H1 (cell line): ENCODE results near the gene LCE1F. TPM values are rescaled to one million over a fixed set of nuclear protein-coding genes. Genes with fewer than 3 reads are reported as not detected.

Experiments
- CTCF ChIA-PET: fragments of 300-600 bp; sonication (Branson Sonifier 250); formaldehyde crosslinking; loops from one replicate; lab custom pipeline; 2021; ENCODE audit not compliant: partially characterized antibody; lab: Charles Lee
- POLR2A ChIA-PET: fragments of 300-600 bp; sonication (Branson Sonifier 250); formaldehyde crosslinking; loops from one replicate; lab custom pipeline; 2021; ENCODE audit warnings: inconsistent platforms; ENCODE audit not compliant: partially characterized antibody; lab: Charles Lee
- DNase-seq, 2 experiments: peaks; one replicate each; pipeline versions ENCODE4 v3.0.0 to v3.0.0-alpha.2; 2010 to 2022; ENCODE audit warnings: low spot score in 2 of 2, low read depth in 1 of 2, mixed read lengths in 1 of 2
- FAIRE-seq: peaks from 2 replicates; lab custom pipeline; 2011; peaks lifted over from hg19 to GRCh38; lab: Jason Lieb, UNC
- H2AFZ ChIP-seq: 2 replicates; pipeline ENCODE4 v1.8.1; 2012; ENCODE audit warnings: low read length, inconsistent platforms
- H2AK5ac ChIP-seq: 2 replicates; pipeline ENCODE4 v1.6.1; 2013; ENCODE audit warnings: low read depth, low read length
- H2BK120ac ChIP-seq: replicated peaks from 2 replicates; pipeline ENCODE3; 2013; ENCODE audit warnings: low read depth, low read length, inconsistent platforms
- H2BK12ac ChIP-seq: 2 replicates; pipeline ENCODE4 v1.6.1; 2013; ENCODE audit warnings: low read depth, low read length
- H2BK15ac ChIP-seq: 2 replicates; pipeline ENCODE4 v1.6.1; 2013; ENCODE audit warnings: low read length
- H2BK20ac ChIP-seq: 2 replicates; pipeline ENCODE4 v1.6.1; 2013; ENCODE audit warnings: low read length
- H2BK5ac ChIP-seq: 2 replicates; pipeline ENCODE4 v1.6.1; 2013; ENCODE audit warnings: low read depth, low read length
- H3K14ac ChIP-seq: 2 replicates; pipeline ENCODE4 v1.6.1; 2013; ENCODE audit warnings: inconsistent platforms; ENCODE audit not compliant: insufficient read length
- H3K18ac ChIP-seq: 2 replicates; pipeline ENCODE4 v1.6.1; 2013; ENCODE audit warnings: low read length; ENCODE audit errors: extremely low read depth
- H3K23ac ChIP-seq: 2 replicates; pipeline ENCODE4 v1.6.1; 2013; ENCODE audit warnings: inconsistent platforms; ENCODE audit not compliant: insufficient read length
- H3K23me2 ChIP-seq: 2 replicates; pipeline ENCODE4 v1.6.1; 2013; ENCODE audit warnings: low read depth, low read length
- H3K27ac ChIP-seq: 2 replicates; pipeline ENCODE4 v1.6.1; 2011; ENCODE audit warnings: low read depth, low read length, inconsistent platforms
- H3K27me3 ChIP-seq, 4 experiments: replicated peaks in 1 of 4; 1 replicate in 1 of 4; 2 replicates in 3 of 4; pipeline versions ENCODE4 v1.6.1 to v1.8.1; 2011 to 2013; ENCODE audit warnings: low read length in 3 of 4, mild to moderate bottlenecking in 3 of 4, inconsistent platforms in 2 of 4, mixed read lengths in 2 of 4, moderate library complexity in 1 of 4; ENCODE audit not compliant: control insufficient read depth in 3 of 4, insufficient read depth in 3 of 4; ENCODE audit errors: extremely low read depth in 1 of 4
- H3K36me3 ChIP-seq, 4 experiments: 2 replicates each; pipeline versions ENCODE4 v1.6.1 to v1.8.1; 2011 to 2013; ENCODE audit warnings: mild to moderate bottlenecking in 4 of 4, low read length in 3 of 4, moderate library complexity in 2 of 4, control low read depth in 1 of 4, inconsistent platforms in 1 of 4; ENCODE audit not compliant: insufficient read depth in 4 of 4, control insufficient read depth in 2 of 4
- H3K4ac ChIP-seq: replicated peaks from 2 replicates; pipeline ENCODE3; 2013; ENCODE audit warnings: low read length, low read depth, mixed read lengths, inconsistent platforms; ENCODE audit not compliant: insufficient read length
- H3K4me1 ChIP-seq, 4 experiments: replicated peaks in 1 of 4; 1 replicate in 1 of 4; 2 replicates in 3 of 4; pipeline versions ENCODE4 v1.6.1 to v1.8.1; 2011 to 2013; ENCODE audit warnings: low read length in 3 of 4, inconsistent platforms in 2 of 4, mixed read lengths in 1 of 4; ENCODE audit not compliant: insufficient read depth in 4 of 4, control insufficient read depth in 3 of 4
- H3K4me2 ChIP-seq, 2 experiments: 2 replicates each; pipeline versions ENCODE4 v1.6.1 to v1.8.1; 2011 to 2013; ENCODE audit warnings: low read depth in 2 of 2, low read length in 2 of 2, control low read depth in 1 of 2, inconsistent platforms in 1 of 2, mild to moderate bottlenecking in 1 of 2; ENCODE audit not compliant: insufficient read depth in 1 of 2
- H3K4me3 ChIP-seq, 4 experiments: fragments of 200-600, 300-600 bp in 1 of 4; sonication (generic), shearing (Covaris generic), sonication (Bioruptor Twin) in 1 of 4; 2 replicates each; pipeline versions ENCODE4 v1.5.1 to v1.8.1; 2011 to 2016; ENCODE audit warnings: low read length in 4 of 4, low read depth in 3 of 4, control low read depth in 2 of 4, inconsistent platforms in 2 of 4, mild to moderate bottlenecking in 2 of 4, mixed read lengths in 1 of 4, moderate library complexity in 1 of 4; ENCODE audit not compliant: insufficient read depth in 2 of 4; ENCODE audit errors: extremely low read depth in 1 of 4
- H3K56ac ChIP-seq: replicated peaks from 2 replicates; pipeline ENCODE3; 2013; ENCODE audit warnings: low read depth, mild to moderate bottlenecking, mixed read lengths, low read length, inconsistent platforms; ENCODE audit not compliant: insufficient read length
- H3K79me1 ChIP-seq: 2 replicates; pipeline ENCODE4 v1.6.1; 2013; ENCODE audit warnings: low read depth, low read length, control low read depth
- H3K79me2 ChIP-seq, 2 experiments: 2 replicates each; pipeline versions ENCODE4 v1.6.1 to v1.8.1; 2012 to 2013; ENCODE audit warnings: low read length in 2 of 2, mild to moderate bottlenecking in 2 of 2, inconsistent platforms in 1 of 2; ENCODE audit not compliant: insufficient read depth in 2 of 2, control insufficient read depth in 1 of 2
- H3K9ac ChIP-seq, 4 experiments: replicated peaks in 1 of 4; 1 replicate in 1 of 4; 2 replicates in 3 of 4; pipeline versions ENCODE4 v1.6.1 to v1.8.1; 2011 to 2013; ENCODE audit warnings: low read depth in 3 of 4, low read length in 3 of 4, control low read depth in 2 of 4, mild to moderate bottlenecking in 2 of 4, moderate library complexity in 2 of 4, inconsistent platforms in 1 of 4; ENCODE audit errors: extremely low read depth in 1 of 4
- H3K9me3 ChIP-seq, 2 experiments: 2 replicates each; pipeline versions ENCODE4 v1.6.1 to v1.8.1; 2012 to 2013; ENCODE audit warnings: mild to moderate bottlenecking in 2 of 2, moderate library complexity in 2 of 2, control low read depth in 1 of 2, inconsistent platforms in 1 of 2, low read depth in 1 of 2, low read length in 1 of 2, mixed read lengths in 1 of 2; ENCODE audit not compliant: insufficient read depth in 2 of 2
- H4K20me1 ChIP-seq, 2 experiments: replicated peaks in 1 of 2; 2 replicates each; pipeline versions ENCODE3 to v1.8.1; 2011 to 2013; ENCODE audit warnings: inconsistent platforms in 2 of 2, low read length in 2 of 2, mild to moderate bottlenecking in 1 of 2; ENCODE audit not compliant: insufficient read depth in 2 of 2, control insufficient read depth in 1 of 2
- H4K5ac ChIP-seq: 2 replicates; pipeline ENCODE4 v1.6.1; 2013; ENCODE audit warnings: low read length, low read depth, mixed read lengths, inconsistent platforms; ENCODE audit not compliant: insufficient read length
- H4K8ac ChIP-seq: 2 replicates; pipeline ENCODE4 v1.8.0; 2013; ENCODE audit warnings: mild to moderate bottlenecking, moderate library complexity, low read length, inconsistent platforms; ENCODE audit not compliant: insufficient read depth; ENCODE audit errors: extremely low read depth
- H4K91ac ChIP-seq: replicated peaks from 2 replicates; pipeline ENCODE3; 2013; ENCODE audit warnings: low read length, mixed read lengths, inconsistent platforms; ENCODE audit not compliant: insufficient read length
- BRCA1 ChIP-seq: IDR thresholded peaks from 2 replicates; pipeline ENCODE4 v1.6.1; 2012; ENCODE audit warnings: low read depth, low read length, improper control_type of control experiment
- CBX8 ChIP-seq: fragments of 300-800, 300-1000 bp; sonication (generic); IDR thresholded peaks from 2 replicates; pipeline ENCODE4 v1.7.1; 2016; ENCODE audit warnings: low read depth, low read length, borderline replicate concordance
- CREB1 ChIP-seq: IDR thresholded peaks from 2 replicates; pipeline ENCODE4 v1.6.1; 2012; ENCODE audit warnings: inconsistent platforms
- HDAC2 ChIP-seq, 2 experiments: fragments of 300-600 bp in 1 of 2; sonication (generic) in 1 of 2; IDR thresholded peaks; 2 replicates each; pipeline ENCODE4 v1.6.1; 2011 to 2012; ENCODE audit warnings: low read depth in 2 of 2, low read length in 2 of 2, mild to moderate bottlenecking in 2 of 2, moderate library complexity in 2 of 2, borderline replicate concordance in 1 of 2, inconsistent platforms in 1 of 2
- MAX ChIP-seq: IDR thresholded peaks from 2 replicates; pipeline ENCODE4 v1.6.1; 2012; ENCODE audit warnings: inconsistent platforms
- SIRT6 ChIP-seq: IDR thresholded peaks from one replicate; pipeline ENCODE4 v1.7.1; 2012; ENCODE audit warnings: low read length, inconsistent platforms
- TCF12 ChIP-seq: IDR thresholded peaks from 2 replicates; pipeline ENCODE4 v1.6.1; 2011; ENCODE audit warnings: low read depth, mild to moderate bottlenecking, low read length
- WGBS, 2 experiments: shearing (Covaris generic) in 1 of 2; methylation state at CpG; one replicate each; pipeline versions ENCODE4 v1.1.6 to v1.1.7; 2013 to 2015; ENCODE audit warnings: low lambda C conversion rate in 2 of 2, mixed read lengths in 2 of 2, inconsistent platforms in 1 of 2, low coverage in 1 of 2, missing lambda C conversion rate in 1 of 2; ENCODE audit not compliant: insufficient replicate concordance in 2 of 2, insufficient coverage in 1 of 2, insufficient read length in 1 of 2; ENCODE audit errors: extremely low coverage in 1 of 2, missing lambda C conversion rate in 1 of 2; 5-methylcytosine and 5-hydroxymethylcytosine counted together
- polyA plus RNA-seq, 7 experiments: library from polyadenylated mRNA; depleted of rRNA in 3 of 7; stranded (reverse) in 5 of 7; unstranded in 2 of 7; fragments of >200 nt in 5 of 7; fragments of 200-250 nt in 2 of 7; gene quantifications; 1 replicate in 5 of 7; 2 replicates in 1 of 7; 4 replicates in 1 of 7; pipeline versions ENCODE4 v1.2.1 to v1.2.3, GENCODE V29; 2011 to 2013; ENCODE audit warnings: missing spikeins in 2 of 7, mixed read lengths in 2 of 7
- total RNA-seq: library from RNA; stranded (reverse); fragmentation: NEBNext Ultra II Directional; extraction: Animal tissue kit (Norgen Biotek cat#: 25700); gene quantifications from 2 replicates; pipeline ENCODE4 v1.2.1, GENCODE V29; 2021
- TF ChIP-seq, protein P1 (sequence below), 3 experiments: IDR thresholded peaks; 1 replicate in 2 of 3; 2 replicates in 1 of 3; pipeline versions ENCODE4 v1.5.1 to v1.6.1; 2011; ENCODE audit warnings: low read length in 3 of 3, mild to moderate bottlenecking in 3 of 3, inconsistent platforms in 2 of 3, low read depth in 1 of 3, moderate library complexity in 1 of 3; ENCODE audit not compliant: insufficient read depth in 1 of 3; ENCODE audit errors: control extremely low read depth in 1 of 3

The LCE1F gene
- total and polyA plus RNA-seq, 2 of the 8 experiments (the other 6 are each of a cell fraction or from before 2014, with no cell fraction given), result not detected

- no peaks in the 10 kb centered on the region for H3K36me3 ChIP-seq
- no peak within 1 kb of the TSS for H4K5ac ChIP-seq
- H3K4me2 ChIP-seq, result no peak within 1 kb of the TSS
- DNase-seq, result no peak
- no peak within 1 kb of the TSS for H2BK15ac ChIP-seq
- no peak within 1 kb of the TSS for H2AFZ ChIP-seq
- no peak within 1 kb of the TSS for H3K18ac ChIP-seq
- H3K79me1 ChIP-seq, result no peaks in the 10 kb centered on the region
- WGBS, 2 experiments, result 44% methylated on average over 3 of the region's 3 CpGs; no CpG with 5 or more reads in 1 of the 2 experiments
- H3K27ac ChIP-seq, result no peak within 1 kb of the TSS
- no peak within 1 kb of the TSS for H2AK5ac ChIP-seq
- H3K4me1 ChIP-seq, result no peaks in the 10 kb centered on the region
- H4K20me1 ChIP-seq, result no peaks in the 10 kb centered on the region
- no peak within 1 kb of the TSS for H2BK120ac ChIP-seq
- ChIA-PET POLR2A (no interaction called here), CTCF (interaction anchor here (0.7 kb wide), 1 partner anchor 163 kb away, joined by 3 read pairs; no protein-coding TSS in a partner anchor)
- no peak within 1 kb of the TSS for H2BK20ac ChIP-seq
- no peak within 1 kb of the TSS for H3K4me3 ChIP-seq
- H3K23ac ChIP-seq, result no peak within 1 kb of the TSS
- H3K9me3 ChIP-seq, result peaks cover 61 to 81% of the 10 kb centered on the region in 2 experiments
- no peaks in the 10 kb centered on the region for H3K27me3 ChIP-seq
- H2BK5ac ChIP-seq, result no peak within 1 kb of the TSS
- FAIRE-seq, result no peak
- no peak within 1 kb of the TSS for H2BK12ac ChIP-seq
- no peaks in the 10 kb centered on the region for H3K23me2 ChIP-seq
- no peak within 1 kb of the TSS for H3K9ac ChIP-seq
- H3K14ac ChIP-seq, result no peak within 1 kb of the TSS
- H3K79me2 ChIP-seq, result no peaks in the 10 kb centered on the region
- no peak within 1 kb of the TSS for H3K4ac ChIP-seq
- H4K91ac ChIP-seq, result no peak within 1 kb of the TSS
- H3K56ac ChIP-seq, result no peak within 1 kb of the TSS
- no peak within 1 kb of the TSS for H4K8ac ChIP-seq
- TF ChIP-seq, protein P1, sequence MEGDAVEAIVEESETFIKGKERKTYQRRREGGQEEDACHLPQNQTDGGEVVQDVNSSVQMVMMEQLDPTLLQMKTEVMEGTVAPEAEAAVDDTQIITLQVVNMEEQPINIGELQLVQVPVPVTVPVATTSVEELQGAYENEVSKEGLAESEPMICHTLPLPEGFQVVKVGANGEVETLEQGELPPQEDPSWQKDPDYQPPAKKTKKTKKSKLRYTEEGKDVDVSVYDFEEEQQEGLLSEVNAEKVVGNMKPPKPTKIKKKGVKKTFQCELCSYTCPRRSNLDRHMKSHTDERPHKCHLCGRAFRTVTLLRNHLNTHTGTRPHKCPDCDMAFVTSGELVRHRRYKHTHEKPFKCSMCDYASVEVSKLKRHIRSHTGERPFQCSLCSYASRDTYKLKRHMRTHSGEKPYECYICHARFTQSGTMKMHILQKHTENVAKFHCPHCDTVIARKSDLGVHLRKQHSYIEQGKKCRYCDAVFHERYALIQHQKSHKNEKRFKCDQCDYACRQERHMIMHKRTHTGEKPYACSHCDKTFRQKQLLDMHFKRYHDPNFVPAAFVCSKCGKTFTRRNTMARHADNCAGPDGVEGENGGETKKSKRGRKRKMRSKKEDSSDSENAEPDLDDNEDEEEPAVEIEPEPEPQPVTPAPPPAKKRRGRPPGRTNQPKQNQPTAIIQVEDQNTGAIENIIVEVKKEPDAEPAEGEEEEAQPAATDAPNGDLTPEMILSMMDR (IDR thresholded peaks at IDR 0.05; ENCODE audit: control extremely low read depth in 1 of 3, insufficient read depth in 1 of 3, low read depth in 1 of 3, low read length in 3 of 3), result no peak
- no peak for TF ChIP-seq BRCA1
- TF ChIP-seq HDAC2 (IDR thresholded peaks at IDR 0.05; ENCODE audit: borderline replicate concordance in 1 of 2, low read depth in 2 of 2, low read length in 2 of 2), result no peak
- no peak for TF ChIP-seq CBX8
- no peak for TF ChIP-seq CREB1
- no peak for TF ChIP-seq SIRT6
- TF ChIP-seq TCF12, result no peak
- TF ChIP-seq MAX, result no peak
Observed at GRCh38 chr1:152806576-152806975, 31.6 kb downstream of the LCE1F start, which contains the start of gene LCE1C. LCE1C (minus strand) TSS chr1:152806651; CDS start chr1:152805478, 1,173 bp downstream.
